K562 (cell line): Measurements from ENCODE around the gene PSAP. TPM values are rescaled to one million over a fixed set of nuclear protein-coding genes. Genes with fewer than 3 reads are reported as not detected.

ENCODE experiments used
- CBFA2T2 ChIP-seq: fragments of 450-650 bp; conservative IDR thresholded peaks from 2 replicates; pipeline ENCODE4 v1.6.1; 2017; ENCODE audit warnings: mild to moderate bottlenecking
- EP400 ChIP-seq: fragments of 450-650 bp; IDR thresholded peaks from 2 replicates; pipeline ENCODE4 v1.6.1; 2017; ENCODE audit warnings: antibody characterized with exemption, mild to moderate bottlenecking, moderate library complexity
- FOXJ2 ChIP-seq: fragments of 200-800 bp; sonication (Bioruptor generic); IDR thresholded peaks from 2 replicates; pipeline ENCODE4 v1.6.1; 2016; ENCODE audit warnings: missing genetic modification characterization, missing compliant biosample characterization
- MECOM ChIP-seq: fragments of 250-450 bp; sonication (Bioruptor Pico); IDR thresholded peaks from 2 replicates; pipeline ENCODE4 v1.8.0; 2022; ENCODE audit warnings: inconsistent platforms
- NFIC ChIP-seq: fragments of 450-650 bp; IDR thresholded peaks from 2 replicates; pipeline ENCODE4 v1.6.1; 2017; ENCODE audit warnings: mild to moderate bottlenecking, inconsistent platforms
- ZFP36 ChIP-seq: fragments of 150-350 bp; IDR thresholded peaks from 2 replicates; pipeline ENCODE4 v1.6.1; 2018; ENCODE audit warnings: low read length, low read depth; ENCODE audit not compliant: partially characterized antibody
- ZZZ3 ChIP-seq: fragments of 450-650 bp; IDR thresholded peaks from 2 replicates; pipeline ENCODE4 v1.6.1; 2016; ENCODE audit warnings: antibody characterized with exemption, mild to moderate bottlenecking, moderate library complexity
- polyA plus RNA-seq, 8 experiments: library from polyadenylated mRNA; depleted of rRNA in 4 of 8; stranded (reverse) in 5 of 8; unstranded in 3 of 8; fragments of >200 nt; fragmentation: Nextera tagmentation in 2 of 8; fragmentation: Illumina TruSeq in 1 of 8; extraction: Ambion mirVana in 2 of 8; extraction: Trizol in 1 of 8; gene quantifications; 2 replicates each; pipeline versions ENCODE4 v1.2.1 to v1.2.3, GENCODE V29; 2011 to 2014; ENCODE audit warnings: inconsistent platforms in 1 of 8, missing spikeins in 1 of 8
- total RNA-seq, 7 experiments: library from RNA; depleted of rRNA in 6 of 7; stranded (reverse); fragments of >200 nt in 6 of 7; fragmentation: Illumina TruSeq in 2 of 7; extraction: Trizol in 2 of 7; gene quantifications; 2 replicates each; pipeline versions ENCODE4 v1.2.1 to v1.2.3, GENCODE V29; 2011 to 2021; ENCODE audit warnings: low replicate concordance in 1 of 7
- TF ChIP-seq, protein P1 (sequence below): fragments of 450-650 bp; IDR thresholded peaks from 2 replicates; pipeline ENCODE4 v1.6.1; 2017; ENCODE audit warnings: antibody characterized with exemption
- TF ChIP-seq, protein P2 (sequence below): fragments of 200-600 bp; sonication (generic); IDR thresholded peaks from one replicate; pipeline ENCODE4 v1.6.1; 2012; ENCODE audit warnings: mild to moderate bottlenecking, low read depth, low read length, inconsistent platforms
- TF ChIP-seq, protein P3 (sequence below): IDR thresholded peaks from 3 replicates; pipeline ENCODE4 v1.6.1; 2011; ENCODE audit warnings: borderline replicate concordance, mild to moderate bottlenecking, moderate library complexity; ENCODE audit not compliant: insufficient read length; ENCODE audit errors: extremely low read depth

Gene PSAP
- total and polyA plus RNA-seq, 9 of the 15 experiments (the other 6 are each of a cell fraction or from before 2014, with no cell fraction given) = 245 to 700 (median 429) TPM

DNA sequence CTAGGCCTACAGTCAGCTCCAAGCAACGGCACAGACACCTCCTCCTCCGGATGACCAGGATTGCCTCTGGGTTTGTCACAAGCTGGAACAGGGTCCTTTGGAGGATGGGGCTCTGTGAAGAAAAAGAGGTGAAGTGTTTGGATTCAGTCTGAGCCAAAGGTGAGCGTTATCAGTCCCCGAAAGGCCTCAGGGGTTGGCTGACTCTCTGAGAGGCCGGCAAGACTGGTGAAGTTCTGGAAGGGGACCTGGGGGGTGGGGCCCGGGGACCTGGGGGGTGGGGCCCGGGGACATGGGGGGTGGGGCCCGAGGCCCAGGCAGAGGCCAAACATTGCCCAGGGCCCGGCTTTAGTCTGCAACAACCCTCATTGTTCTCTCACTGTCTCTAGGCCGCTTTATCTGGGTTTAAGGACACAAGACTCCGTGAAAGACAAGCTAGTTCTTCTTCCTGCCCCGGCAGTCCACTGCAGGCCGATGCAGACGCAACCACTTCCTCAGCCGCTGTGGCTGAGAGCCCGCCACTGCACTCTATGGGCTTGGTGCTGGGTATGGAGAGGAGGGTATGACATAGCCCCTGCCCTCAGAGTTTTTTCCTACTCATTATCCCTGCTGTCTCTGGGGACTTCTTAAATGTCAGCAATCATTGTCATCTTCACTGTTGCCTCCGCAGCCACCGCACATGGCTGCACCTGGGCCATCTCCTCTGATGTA is 27.4 kb upstream of the PSAP start (continued):
- TF ChIP-seq, protein P1, sequence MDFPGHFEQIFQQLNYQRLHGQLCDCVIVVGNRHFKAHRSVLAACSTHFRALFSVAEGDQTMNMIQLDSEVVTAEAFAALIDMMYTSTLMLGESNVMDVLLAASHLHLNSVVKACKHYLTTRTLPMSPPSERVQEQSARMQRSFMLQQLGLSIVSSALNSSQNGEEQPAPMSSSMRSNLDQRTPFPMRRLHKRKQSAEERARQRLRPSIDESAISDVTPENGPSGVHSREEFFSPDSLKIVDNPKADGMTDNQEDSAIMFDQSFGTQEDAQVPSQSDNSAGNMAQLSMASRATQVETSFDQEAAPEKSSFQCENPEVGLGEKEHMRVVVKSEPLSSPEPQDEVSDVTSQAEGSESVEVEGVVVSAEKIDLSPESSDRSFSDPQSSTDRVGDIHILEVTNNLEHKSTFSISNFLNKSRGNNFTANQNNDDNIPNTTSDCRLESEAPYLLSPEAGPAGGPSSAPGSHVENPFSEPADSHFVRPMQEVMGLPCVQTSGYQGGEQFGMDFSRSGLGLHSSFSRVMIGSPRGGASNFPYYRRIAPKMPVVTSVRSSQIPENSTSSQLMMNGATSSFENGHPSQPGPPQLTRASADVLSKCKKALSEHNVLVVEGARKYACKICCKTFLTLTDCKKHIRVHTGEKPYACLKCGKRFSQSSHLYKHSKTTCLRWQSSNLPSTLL = no peak
- TF ChIP-seq MECOM (CRISPR knock-in tag) (no peak), CBFA2T2 (no peak), FOXJ2 (tag) (peak; percentile 20; the same call in 1 of the 2 replicates), EP400 (no peak), ZZZ3 (no peak), NFIC (no peak), ZFP36 (peak; percentile 98)
- TF ChIP-seq, protein P2, sequence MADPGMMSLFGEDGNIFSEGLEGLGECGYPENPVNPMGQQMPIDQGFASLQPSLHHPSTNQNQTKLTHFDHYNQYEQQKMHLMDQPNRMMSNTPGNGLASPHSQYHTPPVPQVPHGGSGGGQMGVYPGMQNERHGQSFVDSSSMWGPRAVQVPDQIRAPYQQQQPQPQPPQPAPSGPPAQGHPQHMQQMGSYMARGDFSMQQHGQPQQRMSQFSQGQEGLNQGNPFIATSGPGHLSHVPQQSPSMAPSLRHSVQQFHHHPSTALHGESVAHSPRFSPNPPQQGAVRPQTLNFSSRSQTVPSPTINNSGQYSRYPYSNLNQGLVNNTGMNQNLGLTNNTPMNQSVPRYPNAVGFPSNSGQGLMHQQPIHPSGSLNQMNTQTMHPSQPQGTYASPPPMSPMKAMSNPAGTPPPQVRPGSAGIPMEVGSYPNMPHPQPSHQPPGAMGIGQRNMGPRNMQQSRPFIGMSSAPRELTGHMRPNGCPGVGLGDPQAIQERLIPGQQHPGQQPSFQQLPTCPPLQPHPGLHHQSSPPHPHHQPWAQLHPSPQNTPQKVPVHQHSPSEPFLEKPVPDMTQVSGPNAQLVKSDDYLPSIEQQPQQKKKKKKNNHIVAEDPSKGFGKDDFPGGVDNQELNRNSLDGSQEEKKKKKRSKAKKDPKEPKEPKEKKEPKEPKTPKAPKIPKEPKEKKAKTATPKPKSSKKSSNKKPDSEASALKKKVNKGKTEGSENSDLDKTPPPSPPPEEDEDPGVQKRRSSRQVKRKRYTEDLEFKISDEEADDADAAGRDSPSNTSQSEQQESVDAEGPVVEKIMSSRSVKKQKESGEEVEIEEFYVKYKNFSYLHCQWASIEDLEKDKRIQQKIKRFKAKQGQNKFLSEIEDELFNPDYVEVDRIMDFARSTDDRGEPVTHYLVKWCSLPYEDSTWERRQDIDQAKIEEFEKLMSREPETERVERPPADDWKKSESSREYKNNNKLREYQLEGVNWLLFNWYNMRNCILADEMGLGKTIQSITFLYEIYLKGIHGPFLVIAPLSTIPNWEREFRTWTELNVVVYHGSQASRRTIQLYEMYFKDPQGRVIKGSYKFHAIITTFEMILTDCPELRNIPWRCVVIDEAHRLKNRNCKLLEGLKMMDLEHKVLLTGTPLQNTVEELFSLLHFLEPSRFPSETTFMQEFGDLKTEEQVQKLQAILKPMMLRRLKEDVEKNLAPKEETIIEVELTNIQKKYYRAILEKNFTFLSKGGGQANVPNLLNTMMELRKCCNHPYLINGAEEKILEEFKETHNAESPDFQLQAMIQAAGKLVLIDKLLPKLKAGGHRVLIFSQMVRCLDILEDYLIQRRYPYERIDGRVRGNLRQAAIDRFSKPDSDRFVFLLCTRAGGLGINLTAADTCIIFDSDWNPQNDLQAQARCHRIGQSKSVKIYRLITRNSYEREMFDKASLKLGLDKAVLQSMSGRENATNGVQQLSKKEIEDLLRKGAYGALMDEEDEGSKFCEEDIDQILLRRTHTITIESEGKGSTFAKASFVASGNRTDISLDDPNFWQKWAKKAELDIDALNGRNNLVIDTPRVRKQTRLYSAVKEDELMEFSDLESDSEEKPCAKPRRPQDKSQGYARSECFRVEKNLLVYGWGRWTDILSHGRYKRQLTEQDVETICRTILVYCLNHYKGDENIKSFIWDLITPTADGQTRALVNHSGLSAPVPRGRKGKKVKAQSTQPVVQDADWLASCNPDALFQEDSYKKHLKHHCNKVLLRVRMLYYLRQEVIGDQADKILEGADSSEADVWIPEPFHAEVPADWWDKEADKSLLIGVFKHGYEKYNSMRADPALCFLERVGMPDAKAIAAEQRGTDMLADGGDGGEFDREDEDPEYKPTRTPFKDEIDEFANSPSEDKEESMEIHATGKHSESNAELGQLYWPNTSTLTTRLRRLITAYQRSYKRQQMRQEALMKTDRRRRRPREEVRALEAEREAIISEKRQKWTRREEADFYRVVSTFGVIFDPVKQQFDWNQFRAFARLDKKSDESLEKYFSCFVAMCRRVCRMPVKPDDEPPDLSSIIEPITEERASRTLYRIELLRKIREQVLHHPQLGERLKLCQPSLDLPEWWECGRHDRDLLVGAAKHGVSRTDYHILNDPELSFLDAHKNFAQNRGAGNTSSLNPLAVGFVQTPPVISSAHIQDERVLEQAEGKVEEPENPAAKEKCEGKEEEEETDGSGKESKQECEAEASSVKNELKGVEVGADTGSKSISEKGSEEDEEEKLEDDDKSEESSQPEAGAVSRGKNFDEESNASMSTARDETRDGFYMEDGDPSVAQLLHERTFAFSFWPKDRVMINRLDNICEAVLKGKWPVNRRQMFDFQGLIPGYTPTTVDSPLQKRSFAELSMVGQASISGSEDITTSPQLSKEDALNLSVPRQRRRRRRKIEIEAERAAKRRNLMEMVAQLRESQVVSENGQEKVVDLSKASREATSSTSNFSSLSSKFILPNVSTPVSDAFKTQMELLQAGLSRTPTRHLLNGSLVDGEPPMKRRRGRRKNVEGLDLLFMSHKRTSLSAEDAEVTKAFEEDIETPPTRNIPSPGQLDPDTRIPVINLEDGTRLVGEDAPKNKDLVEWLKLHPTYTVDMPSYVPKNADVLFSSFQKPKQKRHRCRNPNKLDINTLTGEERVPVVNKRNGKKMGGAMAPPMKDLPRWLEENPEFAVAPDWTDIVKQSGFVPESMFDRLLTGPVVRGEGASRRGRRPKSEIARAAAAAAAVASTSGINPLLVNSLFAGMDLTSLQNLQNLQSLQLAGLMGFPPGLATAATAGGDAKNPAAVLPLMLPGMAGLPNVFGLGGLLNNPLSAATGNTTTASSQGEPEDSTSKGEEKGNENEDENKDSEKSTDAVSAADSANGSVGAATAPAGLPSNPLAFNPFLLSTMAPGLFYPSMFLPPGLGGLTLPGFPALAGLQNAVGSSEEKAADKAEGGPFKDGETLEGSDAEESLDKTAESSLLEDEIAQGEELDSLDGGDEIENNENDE = no peak
- TF ChIP-seq, protein P3, sequence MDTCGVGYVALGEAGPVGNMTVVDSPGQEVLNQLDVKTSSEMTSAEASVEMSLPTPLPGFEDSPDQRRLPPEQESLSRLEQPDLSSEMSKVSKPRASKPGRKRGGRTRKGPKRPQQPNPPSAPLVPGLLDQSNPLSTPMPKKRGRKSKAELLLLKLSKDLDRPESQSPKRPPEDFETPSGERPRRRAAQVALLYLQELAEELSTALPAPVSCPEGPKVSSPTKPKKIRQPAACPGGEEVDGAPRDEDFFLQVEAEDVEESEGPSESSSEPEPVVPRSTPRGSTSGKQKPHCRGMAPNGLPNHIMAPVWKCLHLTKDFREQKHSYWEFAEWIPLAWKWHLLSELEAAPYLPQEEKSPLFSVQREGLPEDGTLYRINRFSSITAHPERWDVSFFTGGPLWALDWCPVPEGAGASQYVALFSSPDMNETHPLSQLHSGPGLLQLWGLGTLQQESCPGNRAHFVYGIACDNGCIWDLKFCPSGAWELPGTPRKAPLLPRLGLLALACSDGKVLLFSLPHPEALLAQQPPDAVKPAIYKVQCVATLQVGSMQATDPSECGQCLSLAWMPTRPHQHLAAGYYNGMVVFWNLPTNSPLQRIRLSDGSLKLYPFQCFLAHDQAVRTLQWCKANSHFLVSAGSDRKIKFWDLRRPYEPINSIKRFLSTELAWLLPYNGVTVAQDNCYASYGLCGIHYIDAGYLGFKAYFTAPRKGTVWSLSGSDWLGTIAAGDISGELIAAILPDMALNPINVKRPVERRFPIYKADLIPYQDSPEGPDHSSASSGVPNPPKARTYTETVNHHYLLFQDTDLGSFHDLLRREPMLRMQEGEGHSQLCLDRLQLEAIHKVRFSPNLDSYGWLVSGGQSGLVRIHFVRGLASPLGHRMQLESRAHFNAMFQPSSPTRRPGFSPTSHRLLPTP = peak; percentile 26
